HG03442 (cell line): ENCODE data around the gene KRTAP4-7.
"Not testable (repeated sequence)": the region's sequence is repeated elsewhere in the genome, so short reads cannot be mapped to it uniquely, and the experiment has no call there.

ENCODE experiments used
- ATAC-seq: cut with Tn5 transposase; IDR thresholded peaks from one replicate; pipeline ENCODE4 v1.9.1; 2021; ENCODE audit warnings: mild to moderate bottlenecking, moderate library complexity; ENCODE audit not compliant: unreplicated experiment

Gene KRTAP4-7

GRCh38 chr17:41084100-41084856, at the start of gene KRTAP4-7:
Gene KRTAP4-7, plus strand, starts transcription at chr17:41084150. Its CDS starts 57 bp downstream, at chr17:41084207.
- ATAC-seq = not testable (repeated sequence)

- not testable (repeated sequence) for ATAC-seq
These were observed 49.5 kb upstream of the KRTAP4-7 start, which contains the start of gene KRTAP1-3 for GRCh38 chr17:41034346-41034935. Gene KRTAP1-3, minus strand, starts transcription at chr17:41034874. Its CDS starts 53 bp downstream, at chr17:41034821.

GRCh38 chr17:41037853-41038350, 46.0 kb upstream of the KRTAP4-7 start:
- ATAC-seq = no peak

- ATAC-seq = not testable (repeated sequence)
These were observed 43.0 kb upstream of the KRTAP4-7 start, which contains the start of gene KRTAP1-1 for GRCh38 chr17:41040783-41041571. Gene KRTAP1-1, minus strand, starts transcription at chr17:41041450. Its CDS starts 53 bp downstream, at chr17:41041397.

GRCh38 chr17:41042953-41043352, 41.0 kb upstream of the KRTAP4-7 start:
- ATAC-seq = no peak

GRCh38 chr17:41046735-41047465, 37.0 kb upstream of the KRTAP4-7 start, which contains the start of gene KRTAP2-1:
Gene KRTAP2-1, minus strand, starts transcription at chr17:41047316. Its CDS starts 49 bp downstream, at chr17:41047267.
- ATAC-seq = not testable (repeated sequence)

- no peak for ATAC-seq
These were observed 35.5 kb upstream of the KRTAP4-7 start for GRCh38 chr17:41048441-41048840.

GRCh38 chr17:41049110-41049509, 34.8 kb upstream of the KRTAP4-7 start:
- ATAC-seq = no peak

GRCh38 chr17:41052566-41052965, 31.4 kb upstream of the KRTAP4-7 start:
- ATAC-seq = no peak

- ATAC-seq = no peak
These were observed 29.9 kb upstream of the KRTAP4-7 start for GRCh38 chr17:41054025-41054424.

- ATAC-seq = not testable (repeated sequence)
These were observed 29.4 kb upstream of the KRTAP4-7 start for GRCh38 chr17:41054556-41054955.

- ATAC-seq = not testable (repeated sequence)
These were observed 28.8 kb upstream of the KRTAP4-7 start, which contains the start of gene KRTAP2-2 for GRCh38 chr17:41055130-41055529. Gene KRTAP2-2, minus strand, starts transcription at chr17:41055230. Its CDS starts 19 bp downstream, at chr17:41055211.

- no peak for ATAC-seq
These were observed 26.4 kb upstream of the KRTAP4-7 start for GRCh38 chr17:41057547-41057946.

- no peak for ATAC-seq
These were observed 25.2 kb upstream of the KRTAP4-7 start for GRCh38 chr17:41058741-41059140.

- not testable (repeated sequence) for ATAC-seq
These were observed 24.5 kb upstream of the KRTAP4-7 start for GRCh38 chr17:41059276-41060051.

GRCh38 chr17:41060052-41060604, 23.8 kb upstream of the KRTAP4-7 start, which contains the start of gene KRTAP2-3:
Gene KRTAP2-3, minus strand, starts transcription at chr17:41060114. Its CDS starts 64 bp downstream, at chr17:41060050.
- ATAC-seq = no peak

- ATAC-seq = no peak
These were observed 22.0 kb upstream of the KRTAP4-7 start for GRCh38 chr17:41061964-41062363.

- no peak for ATAC-seq
These were observed 20.5 kb upstream of the KRTAP4-7 start for GRCh38 chr17:41063449-41063848.

GRCh38 chr17:41064301-41064700, 19.6 kb upstream of the KRTAP4-7 start:
- ATAC-seq = no peak
